H1 (cell line): ENCODE results near the gene PPP1R13B. TPM values are rescaled to one million over a fixed set of nuclear protein-coding genes. Genes with fewer than 3 reads are reported as not detected.

Experiments used
- CHD7 ChIP-seq: fragments of 300-600 bp; sonication (generic); IDR thresholded peaks from 2 replicates; pipeline ENCODE4 v1.7.1; 2012; ENCODE audit warnings: low read length, moderate library complexity, mild to moderate bottlenecking, inconsistent platforms; ENCODE audit not compliant: insufficient replicate concordance
- NANOG ChIP-seq: IDR thresholded peaks from 2 replicates; pipeline ENCODE4 v1.6.1; 2011; ENCODE audit warnings: low read length, low read depth, mild to moderate bottlenecking, inconsistent platforms; ENCODE audit not compliant: insufficient read depth, poor library complexity, severe bottlenecking
- NRF1 ChIP-seq: IDR thresholded peaks from 2 replicates; pipeline ENCODE4 v1.6.1; 2011; ENCODE audit warnings: mild to moderate bottlenecking, low read depth, low read length, improper control_type of control experiment
- RFX5 ChIP-seq: IDR thresholded peaks from 2 replicates; pipeline ENCODE4 v1.6.1; 2011; ENCODE audit warnings: low read depth, low read length, improper control_type of control experiment, borderline replicate concordance
- RNF2 ChIP-seq: fragments of 200-900, 300-1000 bp; sonication (generic); IDR thresholded peaks from 2 replicates; pipeline ENCODE4 v1.7.1; 2016; ENCODE audit warnings: borderline replicate concordance, low read depth, mild to moderate bottlenecking, antibody characterized with exemption, low read length; ENCODE audit not compliant: poor library complexity, severe bottlenecking; ENCODE audit errors: missing control alignments
- SAP30 ChIP-seq: fragments of 300-600 bp; sonication (generic); IDR thresholded peaks from 2 replicates; pipeline ENCODE4 v1.7.1; 2012; ENCODE audit warnings: low read length, moderate library complexity, mild to moderate bottlenecking, inconsistent platforms; ENCODE audit not compliant: insufficient read depth, insufficient replicate concordance
- SIN3A ChIP-seq, 2 experiments: IDR thresholded peaks in 1 of 2; conservative IDR thresholded peaks in 1 of 2; 2 replicates each; pipeline ENCODE4 v1.6.1; 2011 to 2012; ENCODE audit warnings: low read length in 2 of 2, improper control_type of control experiment in 1 of 2, low read depth in 1 of 2, mild to moderate bottlenecking in 1 of 2
- SIRT6 ChIP-seq: IDR thresholded peaks from one replicate; pipeline ENCODE4 v1.7.1; 2012; ENCODE audit warnings: low read length, inconsistent platforms
- SP2 ChIP-seq: IDR thresholded peaks from 2 replicates; pipeline ENCODE4 v1.6.1; 2012; ENCODE audit warnings: mild to moderate bottlenecking, low read length, inconsistent platforms
- SRF ChIP-seq: IDR thresholded peaks from 2 replicates; pipeline ENCODE4 v1.6.1; 2011; ENCODE audit warnings: mild to moderate bottlenecking, low read depth, low read length, moderate library complexity
- polyA plus RNA-seq, 7 experiments: library from polyadenylated mRNA; depleted of rRNA in 3 of 7; stranded (reverse) in 5 of 7; unstranded in 2 of 7; fragments of >200 nt in 5 of 7; fragments of 200-250 nt in 2 of 7; gene quantifications; 1 replicate in 5 of 7; 2 replicates in 1 of 7; 4 replicates in 1 of 7; pipeline versions ENCODE4 v1.2.1 to v1.2.3, GENCODE V29; 2011 to 2013; ENCODE audit warnings: missing spikeins in 2 of 7, mixed read lengths in 2 of 7
- total RNA-seq: library from RNA; stranded (reverse); fragmentation: NEBNext Ultra II Directional; extraction: Animal tissue kit (Norgen Biotek cat#: 25700); gene quantifications from 2 replicates; pipeline ENCODE4 v1.2.1, GENCODE V29; 2021
- TF ChIP-seq, protein P1 (sequence below): IDR thresholded peaks from 2 replicates; pipeline ENCODE4 v1.6.1; 2012; ENCODE audit warnings: inconsistent platforms

Gene PPP1R13B
- total and polyA plus RNA-seq, 2 of the 8 experiments (the other 6 are each of a cell fraction or from before 2014, with no cell fraction given), result 2.6 to 8.9 TPM

GRCh38 chr14:103755060-103755459 is 92.3 kb downstream of the PPP1R13B start (continued):
- TF ChIP-seq CHD7 (no peak), SAP30 (no peak), SRF (no peak), SIRT6 (no peak), NRF1 (no peak), SIN3A (conservative IDR thresholded peaks at IDR 0.05 in 1 of 2, IDR thresholded peaks at IDR 0.05 in 1 of 2; ENCODE audit: low read depth in 1 of 2, low read length in 2 of 2) (no peak), RNF2 (no peak), RFX5 (no peak), SP2 (no peak), NANOG (no peak)
- TF ChIP-seq, protein P1, sequence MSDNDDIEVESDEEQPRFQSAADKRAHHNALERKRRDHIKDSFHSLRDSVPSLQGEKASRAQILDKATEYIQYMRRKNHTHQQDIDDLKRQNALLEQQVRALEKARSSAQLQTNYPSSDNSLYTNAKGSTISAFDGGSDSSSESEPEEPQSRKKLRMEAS, result no peak
